Measurements from ENCODE around the gene PROM1.

DNA sequence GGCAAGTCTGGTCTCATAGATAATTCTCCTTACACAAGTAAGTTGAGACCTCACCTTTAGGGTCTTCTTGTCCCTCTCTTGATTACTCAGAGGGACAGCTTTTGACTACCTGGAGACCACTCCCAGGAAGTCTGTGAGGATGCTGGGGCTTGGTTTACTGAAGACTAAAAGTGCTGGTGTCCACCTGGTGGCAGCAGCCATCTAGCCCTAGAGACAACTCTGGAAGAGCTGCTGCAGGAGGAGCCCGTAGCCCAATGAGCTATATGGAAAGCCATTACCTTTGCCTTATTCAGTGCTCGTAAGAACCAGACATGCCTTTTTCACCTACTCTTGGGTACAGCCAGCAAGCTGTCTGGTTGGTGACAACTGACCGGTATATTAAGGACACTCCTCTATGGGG, 128.2 kb downstream of the PROM1 start:
- TF ChIP-seq, protein P1, sequence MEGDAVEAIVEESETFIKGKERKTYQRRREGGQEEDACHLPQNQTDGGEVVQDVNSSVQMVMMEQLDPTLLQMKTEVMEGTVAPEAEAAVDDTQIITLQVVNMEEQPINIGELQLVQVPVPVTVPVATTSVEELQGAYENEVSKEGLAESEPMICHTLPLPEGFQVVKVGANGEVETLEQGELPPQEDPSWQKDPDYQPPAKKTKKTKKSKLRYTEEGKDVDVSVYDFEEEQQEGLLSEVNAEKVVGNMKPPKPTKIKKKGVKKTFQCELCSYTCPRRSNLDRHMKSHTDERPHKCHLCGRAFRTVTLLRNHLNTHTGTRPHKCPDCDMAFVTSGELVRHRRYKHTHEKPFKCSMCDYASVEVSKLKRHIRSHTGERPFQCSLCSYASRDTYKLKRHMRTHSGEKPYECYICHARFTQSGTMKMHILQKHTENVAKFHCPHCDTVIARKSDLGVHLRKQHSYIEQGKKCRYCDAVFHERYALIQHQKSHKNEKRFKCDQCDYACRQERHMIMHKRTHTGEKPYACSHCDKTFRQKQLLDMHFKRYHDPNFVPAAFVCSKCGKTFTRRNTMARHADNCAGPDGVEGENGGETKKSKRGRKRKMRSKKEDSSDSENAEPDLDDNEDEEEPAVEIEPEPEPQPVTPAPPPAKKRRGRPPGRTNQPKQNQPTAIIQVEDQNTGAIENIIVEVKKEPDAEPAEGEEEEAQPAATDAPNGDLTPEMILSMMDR (conservative IDR thresholded peaks at IDR 0.05 in 1 of 2, IDR thresholded peaks at IDR 0.05 in 1 of 2; ENCODE audit: low read depth in 1 of 2, low read length in 2 of 2): peak; percentile 15 to 18
- no peak for TF ChIP-seq EZH2 (IDR thresholded peaks at IDR 0.05; ENCODE audit: low read length, missing control alignments)

Measured in fibroblast of lung (primary cell).